Retina (tissue), 1 donor: Measurements from ENCODE around the gene IVL.

ENCODE experiments used
- DNase-seq: peaks from one replicate; pipeline ENCODE4 v3.0.0-alpha.2; 2016

IVL gene

GRCh38 chr1:152907686-152908601 is at the start of gene IVL:
TSS of gene IVL (plus strand) at chr1:152908546. CDS start at chr1:152909798, 1,252 bp downstream.
- DNase-seq, result no peak

- no peak for DNase-seq
Measured at GRCh38 chr1:152859696-152860095, 48.6 kb upstream of the IVL start, which contains the start of gene LCE7A. TSS of gene LCE7A (plus strand) at chr1:152859996. CDS start at chr1:152860698, 702 bp downstream.

GRCh38 chr1:152860129-152860528 is 48.2 kb upstream of the IVL start:
- no peak for DNase-seq

GRCh38 chr1:152861374-152861773 is 47.0 kb upstream of the IVL start:
- no peak for DNase-seq

GRCh38 chr1:152864443-152864842 is 43.9 kb upstream of the IVL start:
- no peak for DNase-seq

GRCh38 chr1:152866321-152866720 is 42.0 kb upstream of the IVL start:
- no peak for DNase-seq

GRCh38 chr1:152869808-152870419 is 38.4 kb upstream of the IVL start:
- peak; percentile 61 for DNase-seq

- DNase-seq, result peak; percentile 23
Measured at GRCh38 chr1:152870831-152871730, 37.3 kb upstream of the IVL start.

- DNase-seq, result no peak
Measured at GRCh38 chr1:152871731-152872126, 36.6 kb upstream of the IVL start.

GRCh38 chr1:152873495-152873894 is 34.9 kb upstream of the IVL start:
- no peak for DNase-seq

GRCh38 chr1:152876827-152877226 is 31.5 kb upstream of the IVL start:
- no peak for DNase-seq

GRCh38 chr1:152878042-152878441 is 30.3 kb upstream of the IVL start, which contains the start of gene SMCP:
TSS of gene SMCP (plus strand) at chr1:152878322. CDS start at chr1:152884423, 6,101 bp downstream.
- no peak for DNase-seq

- no peak for DNase-seq
Measured at GRCh38 chr1:152879559-152880198, 28.7 kb upstream of the IVL start.

GRCh38 chr1:152880316-152880715 is 28.0 kb upstream of the IVL start:
- DNase-seq, result no peak

- no peak for DNase-seq
Measured at GRCh38 chr1:152880907-152881306, 27.4 kb upstream of the IVL start.

- no peak for DNase-seq
Measured at GRCh38 chr1:152884085-152884484, 24.3 kb upstream of the IVL start.

- no peak for DNase-seq
Measured at GRCh38 chr1:152884506-152884905, 23.8 kb upstream of the IVL start.

GRCh38 chr1:152884966-152885624 is 23.3 kb upstream of the IVL start:
- DNase-seq, result no peak

GRCh38 chr1:152886085-152886484 is 22.3 kb upstream of the IVL start:
- no peak for DNase-seq

GRCh38 chr1:152886758-152887409 is 21.5 kb upstream of the IVL start:
- no peak for DNase-seq

- no peak for DNase-seq
Measured at GRCh38 chr1:152888126-152888525, 20.2 kb upstream of the IVL start.
